HG03108 (cell line): Measurements from ENCODE around the gene CAMK1.

Experiments used
- ATAC-seq: cut with Tn5 transposase; IDR thresholded peaks from one replicate; pipeline ENCODE4 v1.9.1; 2021; ENCODE audit warnings: moderate library complexity; ENCODE audit not compliant: unreplicated experiment

The CAMK1 gene

GRCh38 chr3:9743548-9743947 lies 26.2 kb downstream of the CAMK1 start:
- no peak for ATAC-seq

GRCh38 chr3:9742560-9742959 lies 27.2 kb downstream of the CAMK1 start:
- no peak for ATAC-seq

GRCh38 chr3:9739181-9739580 lies 30.6 kb downstream of the CAMK1 start:
- no peak for ATAC-seq

- no peak for ATAC-seq
Measured at GRCh38 chr3:9736831-9737230, 32.9 kb downstream of the CAMK1 start.

- no peak for ATAC-seq
Measured at GRCh38 chr3:9732740-9733115, 37.0 kb downstream of the CAMK1 start.

GRCh38 chr3:9732080-9732739 lies 37.5 kb downstream of the CAMK1 start:
- no peak for ATAC-seq

- peak; percentile 86 for ATAC-seq
Measured at GRCh38 chr3:9731206-9732079, 38.3 kb downstream of the CAMK1 start, which contains the start of gene BRPF1. Gene BRPF1 (plus strand): TSS chr3:9731735. CDS start chr3:9734141, 2,406 bp downstream.

GRCh38 chr3:9730657-9731205 lies 39.0 kb downstream of the CAMK1 start:
- ATAC-seq, result peak; percentile 33

GRCh38 chr3:9729419-9729818 lies 40.3 kb downstream of the CAMK1 start:
- ATAC-seq, result no peak

GRCh38 chr3:9727743-9728142 lies 42.0 kb downstream of the CAMK1 start:
- no peak for ATAC-seq

GRCh38 chr3:9727041-9727595 lies 42.6 kb downstream of the CAMK1 start:
- no peak for ATAC-seq

- ATAC-seq, result no peak
Measured at GRCh38 chr3:9725775-9726515, 43.8 kb downstream of the CAMK1 start.

- ATAC-seq, result no peak
Measured at GRCh38 chr3:9721700-9722060, 48.1 kb downstream of the CAMK1 start.

GRCh38 chr3:9721015-9721699 lies 48.6 kb downstream of the CAMK1 start:
- ATAC-seq, result no peak

GRCh38 chr3:9718118-9718517 lies 51.6 kb downstream of the CAMK1 start:
- ATAC-seq, result no peak

GRCh38 chr3:9717563-9717962 lies 52.2 kb downstream of the CAMK1 start:
- no peak for ATAC-seq

- ATAC-seq, result no peak
Measured at GRCh38 chr3:9716801-9717555, 52.8 kb downstream of the CAMK1 start.

GRCh38 chr3:9715764-9716437 lies 53.8 kb downstream of the CAMK1 start:
- no peak for ATAC-seq

- no peak for ATAC-seq
Measured at GRCh38 chr3:9715136-9715535, 54.6 kb downstream of the CAMK1 start.
